Osteoblast (primary cell): Measurements from ENCODE around the gene PTTG2. TPM values are rescaled to one million over a fixed set of nuclear protein-coding genes. Genes with fewer than 3 reads are reported as not detected.

ENCODE experiments used
- DNase-seq: peaks from one replicate; pipeline ENCODE4 v3.0.0; 2011; ENCODE audit warnings: low spot score, mixed read lengths; ENCODE audit not compliant: insufficient read length; ENCODE audit errors: missing footprints
- H2AFZ ChIP-seq: 2 replicates; pipeline ENCODE4 v1.6.0; 2011; ENCODE audit warnings: mild to moderate bottlenecking, low read length
- H3K27ac ChIP-seq: 2 replicates; pipeline ENCODE4 v1.5.1; 2011; ENCODE audit warnings: mild to moderate bottlenecking, low read depth, low read length, moderate library complexity
- H3K27me3 ChIP-seq: 2 replicates; pipeline ENCODE4 v1.6.0; 2012; ENCODE audit warnings: mild to moderate bottlenecking, control low read depth, inconsistent platforms, low read length, moderate library complexity; ENCODE audit not compliant: insufficient read depth
- H3K36me3 ChIP-seq: 2 replicates; pipeline ENCODE4 v1.5.1; 2011; ENCODE audit warnings: mild to moderate bottlenecking, low read length, control low read depth, moderate library complexity; ENCODE audit not compliant: insufficient read depth
- H3K4me1 ChIP-seq: 2 replicates; pipeline ENCODE4 v1.5.1; 2011; ENCODE audit warnings: mild to moderate bottlenecking, low read length, control low read depth, moderate library complexity; ENCODE audit not compliant: insufficient read depth
- H3K4me2 ChIP-seq: 2 replicates; pipeline ENCODE4 v1.6.0; 2011; ENCODE audit warnings: mild to moderate bottlenecking, low read length; ENCODE audit not compliant: insufficient read depth
- H3K4me3 ChIP-seq: fragments of 200-600 bp; sonication (generic); 3 replicates; pipeline ENCODE4 v1.5.1; 2012; ENCODE audit warnings: mild to moderate bottlenecking, low read length, inconsistent platforms; ENCODE audit not compliant: insufficient read depth
- H3K79me2 ChIP-seq: 2 replicates; pipeline ENCODE4 v1.6.0; 2012; ENCODE audit warnings: mild to moderate bottlenecking, low read length, control low read depth, inconsistent platforms; ENCODE audit not compliant: insufficient read depth
- H3K9me3 ChIP-seq: 2 replicates; pipeline ENCODE4 v1.5.1; 2011; ENCODE audit warnings: low read depth, low read length, control low read depth
- H4K20me1 ChIP-seq: 2 replicates; pipeline ENCODE4 v1.6.0; 2012; ENCODE audit warnings: mild to moderate bottlenecking, low read length, control low read depth; ENCODE audit not compliant: insufficient read depth
- CTCF ChIP-seq: IDR thresholded peaks from 2 replicates; pipeline ENCODE4 v1.5.1; 2011; ENCODE audit warnings: mild to moderate bottlenecking, low read depth, low read length, moderate library complexity; ENCODE audit errors: extremely low read depth
- total RNA-seq: library from RNA; depleted of rRNA; stranded (reverse); fragments of >200 nt; gene quantifications from 2 replicates; pipeline ENCODE4 v1.2.3, GENCODE V29; 2012

PTTG2 gene
- total RNA-seq, 1 donor: not detected

DNA sequence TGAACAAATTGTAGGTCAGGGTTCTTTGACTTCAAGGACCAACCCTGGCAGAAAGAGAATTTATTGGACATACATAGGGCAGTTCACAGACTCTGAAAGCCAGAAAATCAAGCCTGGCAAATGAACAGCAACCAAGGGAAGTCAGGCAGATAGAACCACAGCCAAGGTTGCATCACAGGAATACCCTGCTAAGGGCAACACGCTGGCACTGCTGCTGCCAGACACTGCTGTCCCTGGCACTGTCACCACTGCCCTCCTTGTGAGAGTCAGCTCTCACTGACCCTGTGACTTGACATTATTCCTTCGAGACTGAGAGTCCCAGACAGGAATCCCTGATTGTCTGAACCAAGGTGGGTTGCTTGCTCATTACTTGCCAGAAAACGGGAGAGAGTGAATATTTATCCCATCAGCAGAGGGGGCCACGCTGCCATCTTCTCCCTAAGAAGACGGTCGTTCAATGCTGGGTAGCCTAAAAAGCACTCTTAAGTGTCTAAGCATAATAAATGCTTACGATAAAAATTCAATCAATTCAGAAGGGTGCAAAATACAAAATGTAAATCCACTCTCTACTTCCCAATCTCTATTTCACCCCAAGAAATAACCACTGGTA is 23.2 kb upstream of the PTTG2 start:
- Histone ChIP-seq H3K4me2 (no peak overlapping the region), H3K4me1 (peaks cover 9% of the 10 kb centered on the region), H2AFZ (peak overlapping the region; percentile 30), H3K27me3 (no peaks in the 10 kb centered on the region), H3K36me3 (no peaks in the 10 kb centered on the region), H3K4me3 (no peak overlapping the region), H3K27ac (no peak overlapping the region), H3K9me3 (no peaks in the 10 kb centered on the region), H4K20me1 (no peaks in the 10 kb centered on the region), H3K79me2 (no peaks in the 10 kb centered on the region)
- TF ChIP-seq CTCF: no peak
- no peak for DNase-seq

- Histone ChIP-seq H3K27ac (no peak overlapping the region), H3K36me3 (no peaks in the 10 kb centered on the region), H3K79me2 (no peaks in the 10 kb centered on the region), H3K9me3 (no peaks in the 10 kb centered on the region), H3K4me2 (no peak overlapping the region), H4K20me1 (no peaks in the 10 kb centered on the region), H2AFZ (no peak overlapping the region), H3K27me3 (no peaks in the 10 kb centered on the region), H3K4me1 (no peaks in the 10 kb centered on the region), H3K4me3 (no peak overlapping the region)
- no peak for TF ChIP-seq CTCF
- no peak for DNase-seq
Observed at GRCh38 chr4:37938208-37938607, 22.0 kb upstream of the PTTG2 start.

DNA sequence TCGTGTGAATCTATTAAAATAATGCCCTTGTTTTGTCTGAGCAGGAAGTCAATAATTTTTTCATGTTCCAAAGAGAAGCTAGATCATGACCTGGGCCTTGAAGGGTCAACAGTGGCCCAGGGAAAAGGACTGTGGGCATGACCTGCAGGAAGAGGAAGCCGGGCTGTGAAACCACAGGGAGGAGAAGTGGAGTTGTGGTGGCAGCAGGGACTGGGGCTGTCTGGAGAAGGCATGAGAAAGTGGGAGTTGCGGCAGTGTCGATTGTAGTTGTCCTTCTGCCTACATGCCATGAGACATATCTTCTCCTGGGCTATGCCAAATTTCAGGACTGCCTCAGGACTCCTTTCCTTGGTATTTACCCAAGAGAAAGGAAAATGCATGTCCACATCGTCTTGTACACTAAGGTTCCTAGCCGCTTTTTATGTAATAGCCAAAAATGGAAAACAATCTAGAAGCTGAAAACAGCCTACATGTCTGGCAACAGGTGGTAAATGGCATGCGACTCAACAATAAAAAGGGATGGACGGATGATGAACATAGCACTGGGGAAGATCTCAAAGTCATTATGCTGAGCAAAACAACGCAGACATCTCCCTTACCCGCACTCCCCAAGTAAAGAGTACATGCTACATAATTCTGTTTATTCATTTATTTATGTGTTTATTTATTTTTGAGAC is 13.6 kb upstream of the PTTG2 start:
- Histone ChIP-seq H2AFZ (no peak overlapping the region), H3K4me3 (no peak overlapping the region), H3K36me3 (no peaks in the 10 kb centered on the region), H3K79me2 (no peaks in the 10 kb centered on the region), H3K4me2 (no peak overlapping the region), H3K27ac (no peak overlapping the region), H4K20me1 (no peaks in the 10 kb centered on the region), H3K27me3 (no peaks in the 10 kb centered on the region), H3K4me1 (peaks cover 8% of the 10 kb centered on the region), H3K9me3 (no peaks in the 10 kb centered on the region)
- no peak for TF ChIP-seq CTCF
- peak; percentile 35 for DNase-seq

DNA sequence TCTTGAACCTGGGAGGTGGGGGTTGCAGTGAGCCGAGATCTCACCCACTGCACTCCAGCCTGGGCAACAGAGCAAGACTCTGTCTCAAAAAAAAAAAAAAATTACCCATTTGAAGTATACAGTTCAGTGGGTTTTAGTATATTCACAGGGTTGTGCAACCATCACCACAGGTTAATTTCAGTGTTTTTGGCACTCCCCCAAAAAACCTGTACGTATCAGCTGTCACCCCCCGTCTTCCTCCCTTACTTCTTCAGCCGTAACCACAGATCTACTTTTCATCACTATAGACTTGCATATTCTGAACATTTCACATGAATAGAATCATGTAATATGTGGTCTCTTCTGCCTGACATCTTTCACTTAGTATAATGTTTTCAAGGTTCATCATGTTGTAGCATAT is 11.7 kb upstream of the PTTG2 start:
- no peak for DNase-seq
- H3K4me3 ChIP-seq: no peak overlapping the region
- TF ChIP-seq CTCF: no peak
- H3K27me3 ChIP-seq: no peaks in the 10 kb centered on the region
- H3K36me3 ChIP-seq: no peaks in the 10 kb centered on the region
- H3K4me2 ChIP-seq: no peak overlapping the region
- no peaks in the 10 kb centered on the region for H3K79me2 ChIP-seq
- H4K20me1 ChIP-seq: no peaks in the 10 kb centered on the region
- no peak overlapping the region for H3K27ac ChIP-seq
- no peaks in the 10 kb centered on the region for H3K9me3 ChIP-seq
- H3K4me1 ChIP-seq: peaks cover 13% of the 10 kb centered on the region
- no peak overlapping the region for H2AFZ ChIP-seq
